Activated CD4-positive, alpha-beta memory T cell treated with anti-CD3 and anti-CD28 coated beads, Interleukin-2, amount 10 ng/mL, durations not matched to agents 7 days and 5 days (primary cell): ENCODE measurements around the gene ASTN1. TPM values are rescaled to one million over a fixed set of nuclear protein-coding genes. Genes with fewer than 3 reads are reported as not detected.

Experiments
- CTCF ChIA-PET: fragments of 350-600 bp; sonication (Branson Sonifier 250); formaldehyde crosslinking; loops from one replicate; lab custom pipeline; 2021; ENCODE audit warnings: antibody characterized with exemption, inconsistent platforms; lab: Charles Lee
- POLR2A ChIA-PET: fragments of 350-600 bp; sonication (Branson Sonifier 250); formaldehyde crosslinking; loops from one replicate; lab custom pipeline; 2021; ENCODE audit warnings: antibody characterized with exemption; lab: Charles Lee
- DNase-seq: peaks from one replicate; pipeline ENCODE4 v3.0.0-alpha.2; 2020
- H3K27ac Mint-ChIP-seq: one replicate; pipeline ENCODE4 v1.8.0; 2021; ENCODE audit warnings: mild to moderate bottlenecking, mixed read lengths
- H3K27me3 Mint-ChIP-seq: one replicate; pipeline ENCODE4 v1.8.0; 2021; ENCODE audit warnings: mixed read lengths
- H3K36me3 Mint-ChIP-seq: one replicate; pipeline ENCODE4 v1.8.0; 2021; ENCODE audit warnings: low read depth, mixed read lengths
- H3K4me1 Mint-ChIP-seq: one replicate; pipeline ENCODE4 v1.8.0; 2021; ENCODE audit warnings: mixed read lengths
- H3K4me3 Mint-ChIP-seq: one replicate; pipeline ENCODE4 v1.8.0; 2021; ENCODE audit warnings: mild to moderate bottlenecking, mixed read lengths
- H3K9me3 Mint-ChIP-seq: one replicate; pipeline ENCODE4 v1.8.0; 2021; ENCODE audit warnings: mixed read lengths
- total RNA-seq, 2 experiments: library from RNA; stranded (reverse); gene quantifications; one replicate each; pipeline ENCODE4 v1.2.3, GENCODE V29; 2021

ASTN1 gene
- total RNA-seq, 2 experiments from 2014 or later: not detected

DNA sequence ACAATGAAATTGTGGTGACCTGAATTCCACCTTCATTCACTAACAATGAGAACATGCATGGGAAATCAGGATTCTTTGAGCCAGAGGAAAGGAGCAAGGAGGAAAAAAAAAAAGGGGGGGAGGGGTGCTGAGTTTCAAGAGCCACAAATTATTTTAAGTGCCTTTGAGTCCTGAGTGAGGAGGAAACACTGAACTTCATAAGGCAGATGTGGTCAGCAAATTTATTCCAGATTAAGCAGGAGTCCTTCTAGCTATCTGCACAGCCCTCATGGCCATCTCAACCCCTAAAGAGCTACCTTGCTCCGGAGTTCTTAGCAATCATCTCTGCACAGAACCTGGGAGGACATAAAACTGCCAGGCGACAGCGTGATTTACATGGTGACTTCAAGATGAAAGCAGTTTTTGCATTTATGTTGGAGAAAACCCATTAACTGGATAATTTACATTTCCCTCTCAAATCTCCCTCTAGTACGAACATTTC, 21.7 kb downstream of the ASTN1 start:
- Mint-ChIP-seq H3K36me3 (no peaks in the 10 kb centered on the region), H3K4me1 (no peaks in the 10 kb centered on the region), H3K9me3 (no peaks in the 10 kb centered on the region), H3K27ac (no peak overlapping the region), H3K4me3 (no peak overlapping the region), H3K27me3 (no peaks in the 10 kb centered on the region)
- ChIA-PET CTCF (no interaction called here), POLR2A (no interaction called here)
- DNase-seq: no peak

DNA sequence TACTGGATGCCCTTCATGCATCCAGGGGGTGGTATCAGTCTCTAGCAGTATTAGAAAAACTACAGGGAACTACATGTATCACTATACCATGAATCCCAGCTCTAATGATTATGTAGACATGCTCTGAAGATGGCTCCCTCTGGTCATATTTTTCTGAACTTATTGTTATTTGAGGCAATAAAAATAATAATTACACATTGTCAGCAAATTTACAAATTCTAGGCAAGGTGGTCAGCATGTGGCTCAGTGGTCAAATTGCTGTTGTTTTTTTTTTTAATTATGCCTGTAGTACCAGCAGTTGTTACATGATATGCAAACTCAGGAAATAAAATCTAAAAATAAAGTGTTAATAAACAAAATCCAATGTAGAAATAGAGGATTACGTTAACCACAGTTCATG, 22.5 kb downstream of the ASTN1 start:
- no peaks in the 10 kb centered on the region for H3K27me3 Mint-ChIP-seq
- no peaks in the 10 kb centered on the region for H3K4me1 Mint-ChIP-seq
- no peaks in the 10 kb centered on the region for H3K9me3 Mint-ChIP-seq
- ChIA-PET POLR2A (no interaction called here), CTCF (no interaction called here)
- H3K27ac Mint-ChIP-seq: no peak overlapping the region
- no peaks in the 10 kb centered on the region for H3K36me3 Mint-ChIP-seq
- H3K4me3 Mint-ChIP-seq: no peak overlapping the region
- no peak for DNase-seq

DNA sequence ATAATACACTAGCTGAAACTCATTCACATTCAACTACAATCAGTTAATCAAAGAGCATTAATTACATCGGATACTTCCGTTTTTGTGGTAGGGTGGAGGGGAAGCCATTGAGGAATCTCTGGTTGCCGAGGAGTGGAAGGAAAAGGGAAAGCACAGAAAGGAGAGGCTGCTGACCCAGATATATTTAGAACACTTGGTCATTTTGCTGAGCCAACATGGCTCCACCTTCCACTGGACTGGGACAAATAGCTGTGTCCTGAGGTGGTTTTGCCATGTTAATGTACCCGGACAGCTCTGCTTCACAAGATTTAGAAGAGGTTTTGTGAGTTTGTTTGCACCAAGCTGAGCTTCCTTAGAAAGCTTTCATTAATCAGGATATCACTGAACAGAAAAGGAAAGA, 26.2 kb downstream of the ASTN1 start:
- no peaks in the 10 kb centered on the region for H3K4me1 Mint-ChIP-seq
- H3K27me3 Mint-ChIP-seq: no peaks in the 10 kb centered on the region
- H3K9me3 Mint-ChIP-seq: no peaks in the 10 kb centered on the region
- no peak overlapping the region for H3K27ac Mint-ChIP-seq
- CTCF ChIA-PET: no interaction called here
- no peak for DNase-seq
- no peak overlapping the region for H3K4me3 Mint-ChIP-seq
- H3K36me3 Mint-ChIP-seq: no peaks in the 10 kb centered on the region
- POLR2A ChIA-PET: no interaction called here

DNA sequence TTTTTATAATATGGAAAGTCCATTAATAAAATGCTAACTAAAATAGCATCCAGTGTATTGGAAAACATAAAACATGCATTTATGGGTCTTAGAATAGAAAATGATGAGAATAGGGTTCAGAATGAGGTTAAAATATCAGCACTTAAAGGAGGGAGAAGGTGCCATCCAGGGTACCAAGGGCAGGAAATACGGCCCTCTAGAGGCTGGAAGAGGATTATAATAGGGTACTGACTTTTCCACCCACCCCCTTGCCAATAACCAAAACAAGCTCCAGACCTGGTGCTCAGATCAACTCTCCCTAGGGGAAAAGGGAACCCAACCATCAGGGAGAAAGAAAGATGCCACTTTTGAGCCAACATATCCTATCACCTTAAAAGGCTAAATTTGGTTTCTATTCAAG, 26.7 kb downstream of the ASTN1 start:
- Mint-ChIP-seq H3K4me3 (no peak overlapping the region), H3K27ac (no peak overlapping the region), H3K4me1 (no peaks in the 10 kb centered on the region), H3K36me3 (no peaks in the 10 kb centered on the region), H3K9me3 (no peaks in the 10 kb centered on the region), H3K27me3 (no peaks in the 10 kb centered on the region)
- ChIA-PET CTCF (no interaction called here), POLR2A (no interaction called here)
- DNase-seq: no peak

DNA sequence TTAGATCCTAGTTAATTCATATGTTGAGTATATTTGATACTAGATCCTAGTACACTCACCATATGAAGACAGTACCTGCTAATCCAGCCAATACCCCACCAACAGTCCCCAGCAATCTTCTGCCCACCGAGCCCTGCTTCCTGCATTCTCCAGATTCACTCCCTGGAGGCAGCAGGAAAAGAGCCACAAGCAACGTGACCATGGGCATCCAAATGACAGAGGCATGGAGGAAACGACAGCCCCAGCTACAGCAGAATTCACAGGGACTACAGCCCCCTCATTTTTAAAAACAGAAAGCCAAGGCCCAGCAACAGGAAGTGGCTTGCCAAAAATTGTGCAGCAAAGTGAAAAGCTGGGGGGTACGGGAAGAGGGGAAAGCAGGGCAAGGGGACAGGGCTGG, 29.3 kb downstream of the ASTN1 start:
- H3K9me3 Mint-ChIP-seq: no peaks in the 10 kb centered on the region
- no peaks in the 10 kb centered on the region for H3K36me3 Mint-ChIP-seq
- no peaks in the 10 kb centered on the region for H3K27me3 Mint-ChIP-seq
- no peak overlapping the region for H3K27ac Mint-ChIP-seq
- no peak for DNase-seq
- ChIA-PET POLR2A (no interaction called here), CTCF (no interaction called here)
- H3K4me3 Mint-ChIP-seq: no peak overlapping the region
- H3K4me1 Mint-ChIP-seq: no peaks in the 10 kb centered on the region

DNA sequence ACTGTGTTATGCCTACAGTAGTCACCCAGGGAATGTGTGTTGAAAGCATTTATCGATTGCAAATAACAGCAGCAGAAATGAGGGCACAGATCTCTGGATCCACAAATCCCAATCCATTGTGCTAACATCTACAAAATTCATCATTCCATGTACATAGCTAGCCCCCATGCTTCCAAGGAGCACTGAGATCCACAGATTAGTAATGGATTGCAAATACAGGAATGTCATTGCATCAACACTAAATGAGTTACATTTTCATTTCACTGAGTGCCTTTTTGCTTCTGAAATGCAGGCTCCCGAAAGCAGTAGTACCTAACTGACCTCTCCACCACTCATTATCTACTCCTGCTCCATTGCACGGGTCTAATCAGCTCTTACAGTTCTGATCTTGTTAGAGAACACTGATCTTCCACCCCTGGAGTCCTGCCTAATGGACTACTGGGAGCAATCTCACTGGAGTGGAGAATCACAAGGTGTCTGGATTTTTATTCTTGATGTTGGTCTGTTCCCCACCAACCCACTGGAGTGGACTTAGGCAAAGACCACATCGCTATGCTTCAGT, 30.5 kb downstream of the ASTN1 start:
- ChIA-PET POLR2A (no interaction called here), CTCF (no interaction called here)
- H3K4me3 Mint-ChIP-seq: no peak overlapping the region
- no peaks in the 10 kb centered on the region for H3K9me3 Mint-ChIP-seq
- H3K27ac Mint-ChIP-seq: no peak overlapping the region
- H3K4me1 Mint-ChIP-seq: no peaks in the 10 kb centered on the region
- no peaks in the 10 kb centered on the region for H3K36me3 Mint-ChIP-seq
- H3K27me3 Mint-ChIP-seq: no peaks in the 10 kb centered on the region
- DNase-seq: no peak

DNA sequence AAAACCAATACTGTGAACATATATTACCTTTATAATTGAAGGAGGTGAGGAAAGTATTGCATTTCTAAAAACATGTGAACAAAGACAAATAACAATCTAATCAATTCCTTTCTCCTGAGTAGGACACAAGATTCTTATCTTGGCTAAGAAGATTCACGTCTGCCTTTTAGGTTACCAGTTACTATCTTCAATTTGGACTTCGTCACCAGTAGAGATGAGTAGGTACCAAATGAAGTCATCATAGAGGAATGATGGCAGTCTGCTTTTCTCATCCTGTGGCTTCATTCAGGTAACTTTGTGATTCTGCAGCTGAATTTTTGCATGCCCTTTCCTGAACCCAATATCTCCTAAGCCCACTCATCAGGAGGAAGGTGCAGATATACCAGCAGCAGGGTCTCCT, 32.4 kb downstream of the ASTN1 start:
- no peak for DNase-seq
- Mint-ChIP-seq H3K4me3 (no peak overlapping the region), H3K27me3 (no peaks in the 10 kb centered on the region), H3K27ac (no peak overlapping the region), H3K9me3 (no peaks in the 10 kb centered on the region), H3K4me1 (no peaks in the 10 kb centered on the region), H3K36me3 (no peaks in the 10 kb centered on the region)
- CTCF ChIA-PET: no interaction called here
- POLR2A ChIA-PET: no interaction called here

DNA sequence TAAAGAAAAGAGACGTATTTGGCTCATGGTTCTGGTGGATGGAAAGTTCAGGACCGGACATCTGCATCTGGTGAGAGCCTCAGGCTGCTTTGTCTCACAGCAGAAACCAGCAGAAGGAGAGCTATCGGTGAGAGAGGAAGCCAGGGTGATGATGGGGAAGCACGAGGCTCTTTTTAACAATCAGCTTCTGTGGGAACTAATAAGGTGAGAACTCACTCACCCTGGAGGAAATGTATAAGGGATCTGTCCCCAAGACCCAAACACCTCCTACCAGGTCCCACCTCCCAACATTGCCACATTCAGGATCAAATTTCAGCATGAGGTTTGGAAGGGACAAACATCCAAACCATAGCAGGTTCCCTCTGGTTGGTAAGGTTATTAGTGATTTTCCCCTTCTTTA, 32.8 kb downstream of the ASTN1 start:
- H3K27me3 Mint-ChIP-seq: no peaks in the 10 kb centered on the region
- H3K27ac Mint-ChIP-seq: no peak overlapping the region
- ChIA-PET CTCF (no interaction called here), POLR2A (no interaction called here)
- no peak overlapping the region for H3K4me3 Mint-ChIP-seq
- no peaks in the 10 kb centered on the region for H3K36me3 Mint-ChIP-seq
- no peaks in the 10 kb centered on the region for H3K4me1 Mint-ChIP-seq
- no peaks in the 10 kb centered on the region for H3K9me3 Mint-ChIP-seq
- no peak for DNase-seq

DNA sequence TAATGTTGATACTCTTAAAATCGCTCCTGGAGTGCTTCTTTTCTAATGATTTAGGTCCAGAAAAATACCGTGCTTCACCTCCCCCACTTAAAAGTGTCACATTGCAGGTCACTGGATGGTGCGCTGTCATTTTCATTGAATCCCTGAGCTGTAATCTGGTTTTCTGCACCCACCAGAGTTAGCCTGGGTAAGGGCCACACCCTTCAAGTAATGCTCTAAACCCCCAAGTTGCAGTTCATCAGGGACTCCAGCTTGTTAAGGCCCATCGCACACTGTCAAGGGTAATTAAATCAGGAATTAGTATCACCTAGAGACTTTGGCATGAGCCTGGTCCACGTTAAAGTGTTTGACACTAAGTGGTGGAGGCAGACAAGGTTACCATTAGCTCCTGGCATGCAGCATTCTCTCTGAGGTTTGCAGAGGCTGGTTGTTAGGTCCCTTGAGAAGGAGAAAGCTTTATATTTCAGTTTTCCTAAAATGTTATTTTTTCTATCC, 34.0 kb downstream of the ASTN1 start:
- Mint-ChIP-seq H3K4me3 (no peak overlapping the region), H3K4me1 (no peaks in the 10 kb centered on the region), H3K36me3 (no peaks in the 10 kb centered on the region), H3K27me3 (no peaks in the 10 kb centered on the region), H3K9me3 (no peaks in the 10 kb centered on the region), H3K27ac (no peak overlapping the region)
- ChIA-PET POLR2A (no interaction called here), CTCF (no interaction called here)
- DNase-seq: no peak

DNA sequence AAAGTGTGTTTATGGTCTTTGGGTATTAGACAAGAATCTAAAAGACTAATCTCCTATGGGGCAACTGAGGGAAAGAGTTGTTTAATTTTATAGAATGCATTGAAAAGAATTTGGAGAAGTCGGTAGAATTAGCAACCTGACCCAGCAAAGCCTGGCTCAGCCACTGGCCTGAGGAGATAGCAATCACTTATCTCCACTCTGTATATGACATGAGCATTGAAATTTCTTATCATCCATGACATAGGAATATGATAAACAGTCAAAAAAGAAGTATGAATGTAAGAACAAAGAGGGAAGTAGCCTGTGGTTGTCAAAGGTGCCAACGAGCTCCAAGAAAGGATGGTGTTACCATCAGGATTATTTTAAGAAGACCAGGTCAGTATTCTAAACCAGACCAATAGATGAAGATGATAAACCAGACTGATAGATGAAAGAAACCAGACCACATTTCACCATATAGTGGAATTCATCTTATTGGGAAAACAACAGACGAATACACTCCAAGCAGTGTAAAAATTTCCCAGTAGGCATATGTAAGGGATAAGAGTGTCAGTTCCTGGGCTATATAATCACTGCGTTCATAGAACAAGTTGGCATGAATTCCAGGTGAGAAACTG, 35.7 kb downstream of the ASTN1 start:
- H3K4me1 Mint-ChIP-seq: no peaks in the 10 kb centered on the region
- no peak overlapping the region for H3K27ac Mint-ChIP-seq
- DNase-seq: no peak
- H3K9me3 Mint-ChIP-seq: no peaks in the 10 kb centered on the region
- H3K27me3 Mint-ChIP-seq: no peaks in the 10 kb centered on the region
- no peaks in the 10 kb centered on the region for H3K36me3 Mint-ChIP-seq
- ChIA-PET CTCF (no interaction called here), POLR2A (no interaction called here)
- H3K4me3 Mint-ChIP-seq: no peak overlapping the region

DNA sequence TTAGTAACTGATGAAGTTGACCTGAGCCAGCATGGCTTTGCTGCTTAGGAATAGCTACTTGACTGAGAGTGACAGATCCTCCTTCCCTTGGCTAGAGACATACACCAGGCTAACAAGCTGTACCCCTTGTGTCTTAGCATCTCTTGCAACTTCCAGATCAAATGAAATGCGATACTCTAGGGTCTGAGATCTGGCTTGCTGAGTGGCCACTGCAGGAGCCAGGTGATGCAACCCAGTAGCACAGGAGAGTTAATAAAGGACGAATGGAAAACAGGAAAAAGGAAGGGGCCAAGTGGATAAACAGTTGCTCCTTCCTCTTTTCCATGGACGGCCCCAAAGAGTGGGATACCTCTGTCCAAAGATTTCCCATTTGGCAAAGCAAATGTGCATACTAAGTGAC, 38.2 kb downstream of the ASTN1 start:
- no peak for DNase-seq
- no peak overlapping the region for H3K27ac Mint-ChIP-seq
- H3K9me3 Mint-ChIP-seq: peaks cover 2% of the 10 kb centered on the region
- no peaks in the 10 kb centered on the region for H3K36me3 Mint-ChIP-seq
- ChIA-PET POLR2A (no interaction called here), CTCF (no interaction called here)
- H3K4me3 Mint-ChIP-seq: no peak overlapping the region
- H3K27me3 Mint-ChIP-seq: no peaks in the 10 kb centered on the region
- H3K4me1 Mint-ChIP-seq: no peaks in the 10 kb centered on the region

DNA sequence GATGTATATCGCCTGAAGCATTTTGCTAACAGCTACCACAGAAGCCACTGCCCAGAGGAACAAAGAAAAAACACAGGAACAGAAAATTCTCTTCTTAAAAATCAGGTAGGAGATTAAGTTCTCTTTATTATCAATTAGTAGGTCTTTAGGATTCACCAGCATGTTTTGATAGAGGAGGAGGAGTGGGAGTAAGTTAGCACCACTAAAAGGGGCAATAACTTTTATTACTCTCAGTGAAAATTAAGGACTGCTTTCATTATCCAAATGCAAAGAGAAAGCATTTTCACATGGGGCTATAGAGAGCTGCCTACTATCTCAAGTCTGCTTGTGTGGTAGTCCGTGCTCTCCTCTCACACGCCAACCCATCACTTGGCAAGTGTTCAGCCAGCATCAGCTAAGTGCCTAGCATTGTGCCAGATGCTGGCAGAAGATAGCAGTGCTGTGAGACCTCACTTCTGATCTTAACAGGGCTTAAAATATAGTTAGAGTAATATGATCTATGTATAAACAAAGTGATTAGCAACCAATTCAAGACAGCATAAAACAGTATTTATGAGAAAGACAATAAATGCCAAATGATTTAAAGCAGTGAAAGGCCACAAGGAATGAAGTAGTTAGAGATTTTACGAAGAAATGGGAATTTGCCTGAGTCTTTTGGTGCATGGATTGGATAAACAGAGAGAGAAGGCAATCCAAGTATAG, 39.8 kb downstream of the ASTN1 start:
- H3K4me1 Mint-ChIP-seq: no peaks in the 10 kb centered on the region
- peaks cover 2% of the 10 kb centered on the region for H3K9me3 Mint-ChIP-seq
- H3K36me3 Mint-ChIP-seq: no peaks in the 10 kb centered on the region
- H3K27me3 Mint-ChIP-seq: no peaks in the 10 kb centered on the region
- no peak for DNase-seq
- ChIA-PET POLR2A (no interaction called here), CTCF (no interaction called here)
- H3K27ac Mint-ChIP-seq: no peak overlapping the region
- no peak overlapping the region for H3K4me3 Mint-ChIP-seq

DNA sequence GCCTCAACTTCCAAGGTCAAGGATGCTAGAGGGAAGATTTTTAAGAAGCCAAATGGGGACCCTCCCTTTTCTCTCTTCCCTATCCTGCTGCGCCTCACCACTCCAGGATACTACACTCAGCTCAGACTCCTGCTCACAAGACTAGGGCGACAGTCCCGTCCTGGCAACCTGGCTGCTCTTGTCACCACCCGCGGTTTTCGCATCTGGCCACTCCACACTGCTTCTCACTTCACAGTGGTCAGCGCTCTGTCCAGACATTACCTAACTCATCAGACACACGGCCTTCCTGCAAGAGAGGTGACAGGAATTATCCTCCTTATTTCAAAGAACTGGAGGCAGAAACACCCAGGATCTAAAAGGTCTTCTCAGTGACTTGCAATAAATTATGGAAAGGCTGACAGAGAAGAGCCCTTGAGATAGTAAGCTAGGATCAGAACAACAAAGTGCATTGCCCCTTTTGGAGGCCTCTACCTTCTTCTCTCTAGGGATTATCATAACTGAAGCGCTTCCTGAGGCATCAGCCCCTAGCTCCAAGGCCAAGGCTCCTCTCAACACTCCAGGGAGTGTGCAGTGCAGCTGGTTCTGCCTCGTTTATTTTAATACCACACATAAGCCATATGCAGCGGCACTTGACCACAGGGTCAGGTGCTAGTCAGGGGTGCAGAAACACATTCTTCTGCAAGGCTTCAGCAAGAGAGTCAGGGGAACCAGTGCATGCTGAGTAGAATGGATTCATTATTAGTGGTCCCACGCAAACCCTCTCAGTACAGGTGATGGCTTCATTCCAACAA, 41.9 kb downstream of the ASTN1 start:
- Mint-ChIP-seq H3K36me3 (no peaks in the 10 kb centered on the region), H3K4me1 (no peaks in the 10 kb centered on the region), H3K9me3 (peaks cover 2% of the 10 kb centered on the region), H3K27me3 (no peaks in the 10 kb centered on the region), H3K4me3 (no peak overlapping the region), H3K27ac (no peak overlapping the region)
- DNase-seq: no peak
- CTCF ChIA-PET: no interaction called here
- POLR2A ChIA-PET: no interaction called here
